Measurements from ENCODE around the gene MLXIP. TPM values are rescaled to one million over a fixed set of nuclear protein-coding genes. Genes with fewer than 3 reads are reported as not detected.
"Not testable (repeated sequence)": the region's sequence is repeated elsewhere in the genome, so short reads cannot be mapped to it uniquely, and the experiment has no call there.

The MLXIP gene
- total RNA-seq, 1 experiment from 2014 or later = 124 TPM

GRCh38 chr12:122174155-122174845 is 95.7 kb downstream of the MLXIP start, which contains the start of gene IL31:
IL31 (minus strand) TSS chr12:122174221; CDS start chr12:122174172, 49 bp downstream.
- intact Hi-C loops (cut with micrococcal nuclease; ENCODE audit: unreplicated experiment) = no loop called here
- TF ChIP-seq SIN3A (IDR thresholded peaks at IDR 0.05; ENCODE audit: borderline replicate concordance, insufficient read depth, low read depth, low read length) (no peak), CTCF (IDR thresholded peaks at IDR 0.05) (no peak), REST (IDR thresholded peaks at IDR 0.05; ENCODE audit: insufficient read depth in 1 of 2, low read depth in 2 of 2, low read length in 1 of 2) (no peak), TCF7L2 (IDR thresholded peaks at IDR 0.05; ENCODE audit: low read depth, low read length) (no peak), POLR2AphosphoS5 (IDR thresholded peaks at IDR 0.05; ENCODE audit: low read depth, low read length) (no peak)
- CTCF ChIA-PET = no interaction called here
- no TSS peak for BruUV-seq (replicated peaks)
- POLR2A ChIA-PET = no interaction called here
- DNase-seq (ENCODE audit: low read depth, low spot score) (no peak), ATAC-seq (no peak)
- H3K27ac ChIP-seq (ENCODE audit: low read length) = no peak within 1 kb of the TSS
- H3K4me3 ChIP-seq (ENCODE audit: low read depth in 2 of 2, low read length in 2 of 2) = no peak within 1 kb of the TSS
- no peaks in the 10 kb centered on the region for H3K36me3 ChIP-seq (ENCODE audit: control insufficient read depth, insufficient read depth, low read length)
- H3K27me3 ChIP-seq (ENCODE audit: control insufficient read depth, insufficient read depth, low read length) = no peaks in the 10 kb centered on the region
- H3K9me3 ChIP-seq (ENCODE audit: control insufficient read depth, insufficient read depth, low read depth, low read length) = no peaks in the 10 kb centered on the region
- H3K4me1 ChIP-seq (ENCODE audit: control insufficient read depth, insufficient read depth, low read length) = no peaks in the 10 kb centered on the region
- in situ Hi-C loops (cut with HindIII; ENCODE audit: low pct_unique_long_range_greater_than_20kb, low sequenced_read_pairs) = no loop called here

- BruUV-seq (replicated peaks); DNase-seq (ENCODE audit: low read depth, low spot score); ATAC-seq; H3K4me3 ChIP-seq (ENCODE audit: low read depth in 2 of 2, low read length in 2 of 2); H3K4me1 ChIP-seq (ENCODE audit: control insufficient read depth, insufficient read depth, low read length); in situ Hi-C loops (cut with HindIII; ENCODE audit: low pct_unique_long_range_greater_than_20kb, low sequenced_read_pairs); intact Hi-C loops (cut with micrococcal nuclease; ENCODE audit: unreplicated experiment); POLR2A ChIA-PET; H3K9me3 ChIP-seq (ENCODE audit: control insufficient read depth, insufficient read depth, low read depth, low read length); H3K27me3 ChIP-seq (ENCODE audit: control insufficient read depth, insufficient read depth, low read length); H3K36me3 ChIP-seq (ENCODE audit: control insufficient read depth, insufficient read depth, low read length); H3K27ac ChIP-seq (ENCODE audit: low read length): not testable (repeated sequence)
- CTCF ChIA-PET = interaction anchor here (0.7 kb wide), 1 partner anchor 33 kb away, joined by 4 read pairs; no protein-coding TSS in a partner anchor
Observed at GRCh38 chr12:122176473-122176872, 97.9 kb downstream of the MLXIP start.

Measured in Panc1 (cell line).